Measurements from ENCODE around the gene MAGI1. TPM values are rescaled to one million over a fixed set of nuclear protein-coding genes. Genes with fewer than 3 reads are reported as not detected.

The MAGI1 gene
- total and polyA plus RNA-seq, 2 donors (not counting 1 experiment from before 2014, with no cell fraction given): 0.10 to 0.22 TPM

- H3K79me2 ChIP-seq (ENCODE audit: control insufficient read depth, insufficient read depth, low read length): no peaks in the 10 kb centered on the region
- Mint-ChIP-seq H3K4me3 (no peak overlapping the region), H3K4me1 (no peaks in the 10 kb centered on the region), H3K27me3 (no peaks in the 10 kb centered on the region), H3K27ac (no peak overlapping the region), H3K9me3 (ENCODE audit: insufficient read depth) (no peaks in the 10 kb centered on the region)
- no peaks in the 10 kb centered on the region for H3K36me3 ChIP-seq (replicated peaks in 1 of 2; ENCODE audit: control extremely low read depth in 1 of 2, control insufficient read depth in 1 of 2, extremely low read depth in 1 of 2, insufficient read depth in 2 of 2, low read length in 1 of 2)
- ATAC-seq (ENCODE audit: low read depth): no peak
- H3K4me1 ChIP-seq (ENCODE audit: control insufficient read depth in 2 of 2, insufficient read depth in 2 of 2, low read length in 2 of 2): no peaks in the 10 kb centered on the region
- no peak overlapping the region for H3K4me2 ChIP-seq (replicated peaks; ENCODE audit: low read depth, low read length, poor library complexity, severe bottlenecking)
- H3K9ac ChIP-seq (ENCODE audit: low read length): no peak overlapping the region
- intact Hi-C loops (cut with micrococcal nuclease): no loop called here
- ChIA-PET CTCF (no interaction called here), POLR2A (no interaction called here)
- H4K20me1 ChIP-seq (ENCODE audit: control insufficient read depth, insufficient read depth, low read length, poor library complexity, severe bottlenecking): no peaks in the 10 kb centered on the region
- H2AFZ ChIP-seq (ENCODE audit: insufficient read depth, low read depth, low read length, poor library complexity, severe bottlenecking): no peak overlapping the region
- DNase-seq: no peak
- no peak overlapping the region for H3K27ac ChIP-seq (ENCODE audit: low read length in 2 of 2)
- TF ChIP-seq CTCF (IDR thresholded peaks at IDR 0.05): no peak
- no peak for TF ChIP-seq EZH2 (IDR thresholded peaks at IDR 0.05; ENCODE audit: borderline replicate concordance, insufficient read depth, low read depth, low read length, poor library complexity, severe bottlenecking)
- H3K27me3 ChIP-seq (replicated peaks in 1 of 4; ENCODE audit: control extremely low read depth in 1 of 4, control insufficient read depth in 3 of 4, insufficient read depth in 4 of 4, low read length in 3 of 4): no peaks in the 10 kb centered on the region
- WGBS (ENCODE audit: insufficient coverage): no CpG with 5 or more reads among the region's 3 CpGs
- no peak overlapping the region for H3K4me3 ChIP-seq (ENCODE audit: control extremely low read depth in 1 of 5, extremely low read depth in 1 of 5, insufficient read depth in 1 of 5, low read depth in 2 of 5, low read length in 4 of 5)
- peaks cover 0 to 3% (median 0%) of the 10 kb centered on the region in 3 donors for H3K9me3 ChIP-seq (ENCODE audit: control extremely low read depth in 1 of 3, control insufficient read depth in 2 of 3, insufficient read depth in 1 of 3, low read length in 2 of 3)
These were observed 41.4 kb upstream of the MAGI1 start for GRCh38 chr3:66080167-66080566.

- Histone ChIP-seq H3K4me3 (ENCODE audit: control extremely low read depth in 1 of 5, extremely low read depth in 1 of 5, insufficient read depth in 1 of 5, low read depth in 2 of 5, low read length in 4 of 5) (no peak overlapping the region), H3K36me3 (replicated peaks in 1 of 2; ENCODE audit: control extremely low read depth in 1 of 2, control insufficient read depth in 1 of 2, extremely low read depth in 1 of 2, insufficient read depth in 2 of 2, low read length in 1 of 2) (no peaks in the 10 kb centered on the region), H3K4me2 (replicated peaks; ENCODE audit: low read depth, low read length, poor library complexity, severe bottlenecking) (no peak overlapping the region), H4K20me1 (ENCODE audit: control insufficient read depth, insufficient read depth, low read length, poor library complexity, severe bottlenecking) (no peaks in the 10 kb centered on the region), H3K4me1 (ENCODE audit: control insufficient read depth in 2 of 2, insufficient read depth in 2 of 2, low read length in 2 of 2) (no peaks in the 10 kb centered on the region), H3K27ac (ENCODE audit: low read length in 2 of 2) (no peak overlapping the region), H3K79me2 (ENCODE audit: control insufficient read depth, insufficient read depth, low read length) (no peaks in the 10 kb centered on the region), H3K9me3 (ENCODE audit: control extremely low read depth in 1 of 3, control insufficient read depth in 2 of 3, insufficient read depth in 1 of 3, low read length in 2 of 3) (peaks cover 0 to 3% (median 0%) of the 10 kb centered on the region in 3 donors), H3K27me3 (replicated peaks in 1 of 4; ENCODE audit: control extremely low read depth in 1 of 4, control insufficient read depth in 3 of 4, insufficient read depth in 4 of 4, low read length in 3 of 4) (no peaks in the 10 kb centered on the region), H2AFZ (ENCODE audit: insufficient read depth, low read depth, low read length, poor library complexity, severe bottlenecking) (no peak overlapping the region), H3K9ac (ENCODE audit: low read length) (no peak overlapping the region)
- Mint-ChIP-seq H3K27ac (no peak overlapping the region), H3K4me3 (no peak overlapping the region), H3K4me1 (no peaks in the 10 kb centered on the region), H3K9me3 (ENCODE audit: insufficient read depth) (no peaks in the 10 kb centered on the region), H3K27me3 (no peaks in the 10 kb centered on the region)
- ChIA-PET CTCF (no interaction called here), POLR2A (no interaction called here)
- no peak for DNase-seq
- no peak for TF ChIP-seq EZH2 (IDR thresholded peaks at IDR 0.05; ENCODE audit: borderline replicate concordance, insufficient read depth, low read depth, low read length, poor library complexity, severe bottlenecking)
- TF ChIP-seq CTCF (IDR thresholded peaks at IDR 0.05): no peak
- no peak for ATAC-seq (ENCODE audit: low read depth)
- intact Hi-C loops (cut with micrococcal nuclease): no loop called here
These were observed 39.3 kb upstream of the MAGI1 start for GRCh38 chr3:66077973-66078372.
